ENCODE data around the gene SLC44A5.
"Not testable (repeated sequence)": the region's sequence is repeated elsewhere in the genome, so short reads cannot be mapped to it uniquely, and the experiment has no call there.

The SLC44A5 gene

GRCh38 chr1:75261946-75262345 lies 349.0 kb downstream of the SLC44A5 start:
- not testable (repeated sequence) for DNase-seq

DNA sequence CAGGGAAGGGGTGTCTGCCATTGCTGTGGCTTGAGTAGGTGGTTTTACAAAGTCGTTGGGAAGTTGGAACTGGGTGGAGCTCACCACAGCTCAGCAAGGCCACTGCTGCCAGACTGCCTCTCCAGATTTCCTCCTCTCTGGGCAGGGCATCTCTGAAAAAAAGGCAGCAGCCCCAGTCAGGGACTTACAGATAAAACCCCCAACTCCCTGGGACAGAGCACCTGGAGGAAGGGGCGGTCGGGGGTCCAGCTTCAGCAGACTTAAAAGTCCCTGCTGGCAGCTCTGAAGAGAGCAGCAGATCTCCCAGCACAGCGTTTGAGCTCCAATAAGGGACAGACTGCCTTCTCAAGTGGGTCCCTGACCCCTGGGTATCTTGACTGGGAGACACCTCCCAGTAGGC lies 352.6 kb downstream of the SLC44A5 start:
- no peak for DNase-seq

GRCh38 chr1:75257424-75257823 lies 353.5 kb downstream of the SLC44A5 start:
- DNase-seq = no peak

DNA sequence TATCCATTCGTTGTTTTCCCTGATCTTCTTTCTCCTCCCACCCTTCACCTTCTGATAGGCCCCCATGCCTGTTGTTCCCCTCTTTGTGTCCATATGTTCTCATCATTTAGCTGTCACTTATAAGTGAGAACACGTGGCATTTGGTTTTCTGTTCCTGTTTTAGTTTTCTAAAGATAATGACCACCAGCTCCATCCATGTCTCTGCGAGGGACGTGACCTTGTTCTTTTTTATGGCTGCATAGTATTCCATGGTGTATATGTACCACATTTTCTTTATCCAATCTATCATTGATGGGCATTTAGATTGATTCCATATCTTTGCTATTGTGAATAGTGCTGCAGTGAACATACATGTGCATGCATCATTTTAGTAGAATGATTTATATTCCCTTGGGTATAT lies 360.8 kb downstream of the SLC44A5 start:
- not testable (repeated sequence) for DNase-seq

GRCh38 chr1:75245239-75245638 lies 365.7 kb downstream of the SLC44A5 start:
- no peak for DNase-seq

DNA sequence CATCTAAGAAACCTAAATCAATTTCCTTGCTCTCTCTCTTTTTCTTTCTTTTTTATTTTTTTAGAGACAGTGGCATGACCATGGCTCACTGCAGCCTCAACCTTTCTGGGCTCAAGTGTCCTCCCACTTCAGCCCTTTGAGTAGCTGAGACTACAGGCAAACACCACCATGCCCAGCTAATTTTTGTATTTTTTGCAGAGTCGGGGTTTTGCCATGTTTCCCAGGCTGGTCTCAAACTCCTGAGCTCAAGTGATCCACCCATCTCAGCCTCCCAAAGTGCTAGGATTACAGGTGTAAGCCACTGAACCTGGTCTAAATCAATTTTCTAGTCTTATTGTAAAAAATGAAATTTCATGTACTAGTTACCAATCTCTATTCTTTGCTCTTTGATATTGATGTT lies 367.8 kb downstream of the SLC44A5 start:
- DNase-seq = no peak

DNA sequence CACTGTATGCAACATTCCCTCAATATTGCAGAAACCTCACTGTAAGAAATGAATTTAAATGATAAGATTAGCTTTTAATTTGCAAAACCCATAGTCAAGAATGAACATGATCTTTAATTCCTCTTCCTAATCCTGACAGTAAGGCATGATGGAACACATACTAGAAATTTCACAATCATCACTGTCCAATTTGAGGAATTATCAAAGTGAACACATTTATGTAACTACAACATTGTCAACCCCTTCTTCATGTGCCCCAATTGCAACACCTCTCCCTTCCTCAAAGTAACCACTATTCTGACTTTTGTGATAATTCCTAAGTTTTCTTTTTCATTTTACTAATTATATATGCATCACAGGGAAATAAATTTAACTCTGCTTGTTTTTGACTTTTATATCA lies 373.6 kb downstream of the SLC44A5 start:
- no peak for DNase-seq

DNA sequence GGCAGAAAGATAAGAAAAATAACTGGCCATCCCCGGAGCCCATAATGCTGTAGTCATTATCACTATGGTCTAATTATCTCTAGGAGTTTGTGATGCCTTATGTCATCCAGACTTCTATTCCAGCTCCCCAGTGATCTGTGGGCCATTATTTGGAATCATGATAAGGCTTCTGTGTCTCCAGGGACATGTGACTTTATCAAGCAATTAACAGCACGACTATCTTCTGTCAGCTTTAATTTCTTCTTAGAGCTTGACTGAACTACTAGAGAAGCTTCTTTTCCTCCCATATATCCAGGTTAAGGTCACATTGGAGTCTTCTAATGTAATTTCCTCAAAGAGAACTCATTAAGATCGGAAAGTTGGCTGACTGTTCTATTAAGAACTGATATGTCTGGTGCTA lies 376.4 kb downstream of the SLC44A5 start:
- no peak for DNase-seq

DNA sequence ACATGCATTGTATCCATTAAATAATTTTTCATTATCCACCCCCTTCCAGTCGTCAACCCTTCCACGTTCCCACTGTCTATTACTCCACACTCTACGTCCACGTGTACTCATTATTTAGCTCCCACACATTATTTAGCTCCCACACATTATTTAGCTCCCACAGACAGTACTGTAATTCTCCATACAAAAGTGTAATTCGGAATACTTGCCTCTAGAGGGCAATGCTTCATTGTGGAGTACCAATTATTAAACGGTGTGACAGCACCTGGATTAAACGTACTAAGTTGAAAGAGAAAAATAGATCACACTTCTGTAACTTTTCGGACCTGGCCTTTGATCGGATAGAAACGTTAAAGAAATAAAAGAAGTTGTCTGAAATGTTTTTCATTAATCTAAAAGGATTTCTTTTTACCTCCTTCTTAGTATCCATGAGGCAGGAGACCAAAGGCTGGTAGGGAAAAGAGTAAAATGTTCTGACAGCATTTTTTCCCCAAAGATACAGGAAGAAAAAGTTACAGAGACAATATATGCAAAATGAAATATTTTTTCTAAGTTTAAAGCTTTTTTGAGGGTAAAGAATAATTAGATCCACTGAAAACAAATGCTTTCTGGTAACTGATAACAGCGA lies 377.5 kb downstream of the SLC44A5 start:
- DNase-seq = peak; percentile 26

- no peak for DNase-seq
Measured at GRCh38 chr1:75220072-75220471, 390.8 kb downstream of the SLC44A5 start.

DNA sequence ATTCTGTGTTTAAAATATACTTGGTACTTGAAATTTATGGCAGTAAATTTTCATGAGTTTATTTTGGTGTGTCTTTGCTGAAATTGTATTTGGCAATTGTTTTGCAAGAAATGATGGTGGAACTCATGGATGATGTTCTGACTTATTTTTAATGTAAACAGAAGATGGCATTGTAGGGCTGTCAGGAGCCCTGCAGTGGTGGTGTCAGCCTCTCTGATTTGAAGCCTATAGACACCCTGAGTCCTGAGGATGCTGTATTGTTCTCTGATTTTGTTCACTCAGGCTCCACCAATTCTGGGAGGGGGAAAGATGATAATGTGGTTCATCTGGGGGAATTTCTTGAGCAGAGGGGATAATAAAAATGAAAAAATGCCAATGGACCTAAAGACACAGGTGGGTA lies 396.9 kb downstream of the SLC44A5 start:
- no peak for DNase-seq

DNA sequence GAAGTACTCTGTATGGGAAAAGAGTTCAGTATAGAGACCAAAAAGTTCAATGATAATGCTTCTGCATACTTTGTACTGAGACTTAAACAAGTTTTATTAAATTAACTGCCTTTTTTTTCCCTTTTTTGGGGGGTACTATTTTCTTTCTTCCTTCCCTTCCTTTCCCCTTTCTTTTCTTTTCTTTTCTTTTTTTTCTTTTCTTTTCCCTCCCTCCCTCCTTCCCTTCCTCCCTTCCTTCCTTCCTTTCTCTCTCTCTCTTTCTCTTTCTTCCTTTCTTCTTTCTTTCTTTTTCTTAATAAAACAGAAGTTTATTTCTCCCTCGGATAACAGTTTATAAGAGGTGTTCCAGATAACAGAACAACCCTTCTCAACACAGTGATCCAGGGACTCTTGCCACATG lies 399.3 kb downstream of the SLC44A5 start:
- DNase-seq = no peak

- DNase-seq = no peak
Measured at GRCh38 chr1:75208862-75209261, 402.1 kb downstream of the SLC44A5 start.

DNA sequence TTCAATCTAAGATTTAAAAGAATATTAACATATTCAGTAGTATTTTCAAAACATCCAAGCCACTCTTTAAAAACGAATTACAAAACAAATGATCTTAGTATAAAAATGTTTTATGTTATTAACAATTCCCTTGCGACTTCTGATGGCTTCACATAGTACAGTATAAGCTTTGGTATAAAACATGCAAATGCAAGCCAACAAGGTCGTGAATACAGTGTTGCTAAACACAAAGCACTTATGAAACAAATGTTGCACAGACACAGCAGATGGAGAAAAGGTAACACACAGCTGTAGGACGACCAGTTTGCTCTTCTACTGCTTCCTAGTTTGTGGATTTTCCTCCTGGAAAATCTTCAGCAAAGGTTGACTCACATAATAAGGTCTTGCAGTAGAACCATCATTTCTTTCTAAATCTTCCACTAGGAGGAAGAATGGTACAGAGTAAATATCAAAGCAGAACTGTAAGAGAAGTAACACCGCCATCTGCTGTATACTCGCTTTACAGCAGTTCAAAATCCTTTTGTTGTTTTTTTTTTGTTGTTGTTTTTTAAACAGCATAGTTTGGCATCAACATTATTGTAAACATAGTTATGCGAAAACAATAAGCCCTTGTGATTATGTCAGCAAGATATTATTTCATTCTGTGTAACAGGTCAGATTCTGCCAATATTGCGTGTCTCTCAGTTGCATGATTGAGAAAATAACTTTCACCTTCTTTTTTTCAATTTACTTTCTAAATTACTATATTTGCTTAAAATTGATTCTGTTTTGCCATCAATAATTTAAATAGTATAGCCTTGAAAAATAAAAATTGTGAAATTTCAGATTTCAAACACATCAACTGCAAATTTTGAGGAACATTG lies 407.3 kb downstream of the SLC44A5 start:
- DNase-seq = peak; percentile 50

- DNase-seq = no peak
Measured at GRCh38 chr1:75202751-75203150, 408.2 kb downstream of the SLC44A5 start.

DNA sequence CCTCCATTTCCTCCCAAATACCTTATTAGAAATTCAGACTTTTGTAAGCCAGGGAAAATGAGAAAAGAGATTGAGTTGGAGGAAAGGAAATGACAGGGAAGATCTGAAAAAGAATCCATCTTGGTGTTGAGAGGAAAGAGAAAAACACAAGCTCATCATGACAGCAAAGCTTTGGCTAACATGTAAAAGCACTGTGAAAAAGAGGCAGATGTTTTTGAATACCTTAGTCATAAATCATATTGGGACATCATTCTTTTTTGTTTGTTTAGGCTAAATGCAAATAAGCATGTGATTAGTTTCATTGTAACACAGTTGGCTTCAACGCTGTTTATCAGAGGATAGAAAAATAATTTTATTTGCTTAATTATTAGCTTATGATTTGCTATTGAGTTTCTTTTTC lies 412.2 kb downstream of the SLC44A5 start:
- no peak for DNase-seq

DNA sequence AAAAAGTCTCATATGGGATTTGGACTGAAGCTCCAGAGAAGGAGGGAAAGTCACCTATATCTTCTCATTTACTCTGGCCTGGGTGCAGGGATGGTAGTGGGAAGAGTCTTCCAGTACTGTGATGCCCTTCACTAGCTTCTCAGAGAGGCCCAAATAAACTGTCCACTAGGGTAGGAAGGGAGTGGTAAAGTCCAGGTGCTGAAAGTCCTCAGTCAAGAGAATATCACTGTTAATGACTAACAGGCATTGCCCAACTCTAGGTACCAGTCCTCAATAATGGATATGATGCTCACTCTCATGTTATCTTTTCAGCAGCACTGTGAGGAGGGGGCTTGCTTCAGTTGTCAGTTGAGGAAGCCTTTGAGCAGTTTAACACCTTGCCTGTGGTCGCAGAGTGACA lies 412.8 kb downstream of the SLC44A5 start:
- DNase-seq = no peak

GRCh38 chr1:75188892-75189291 lies 422.0 kb downstream of the SLC44A5 start:
- peak; percentile 93 for DNase-seq

GRCh38 chr1:75181214-75181955 lies 429.5 kb downstream of the SLC44A5 start:
- DNase-seq = not testable (repeated sequence)

GRCh38 chr1:75174031-75174760 lies 436.7 kb downstream of the SLC44A5 start:
- DNase-seq = no peak

GRCh38 chr1:75172556-75172955 lies 438.4 kb downstream of the SLC44A5 start:
- no peak for DNase-seq

GRCh38 chr1:75171876-75172275 lies 439.0 kb downstream of the SLC44A5 start:
- no peak for DNase-seq

DNA sequence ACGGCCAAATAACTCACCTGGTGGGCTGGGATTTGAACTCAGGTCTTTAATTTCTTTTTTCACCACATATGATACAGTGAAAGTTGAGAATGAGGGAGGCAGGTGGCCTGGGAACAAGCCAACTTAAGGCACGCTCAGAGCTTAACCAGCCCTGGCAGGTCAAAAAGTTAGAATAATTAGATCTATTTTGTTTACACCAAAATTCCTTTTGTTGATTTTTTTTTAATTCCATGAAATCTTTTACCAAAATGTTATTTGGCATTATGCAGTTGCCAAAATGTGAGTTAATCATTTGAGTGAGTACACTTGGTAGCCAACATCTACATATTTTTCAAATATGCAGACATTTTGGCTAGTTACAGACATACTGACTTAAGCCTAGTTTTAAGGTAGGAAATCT lies 439.9 kb downstream of the SLC44A5 start:
- no peak for DNase-seq
